H9 (cell line): ENCODE results near the gene TM4SF20. TPM values are rescaled to one million over a fixed set of nuclear protein-coding genes. Genes with fewer than 3 reads are reported as not detected.
"Not testable (repeated sequence)": the region's sequence is repeated elsewhere in the genome, so short reads cannot be mapped to it uniquely, and the experiment has no call there.

ENCODE experiments used
- DNase-seq: peaks from one replicate; pipeline ENCODE4 v3.0.0-alpha.2; 2017
- H2AFZ ChIP-seq: one replicate; pipeline ENCODE4 v1.6.1; 2013; ENCODE audit warnings: mild to moderate bottlenecking, low read length, control low read depth, moderate library complexity
- H2AK5ac ChIP-seq: 2 replicates; pipeline ENCODE4 v1.6.1; 2013; ENCODE audit warnings: low read length, control low read depth, mixed read lengths; ENCODE audit not compliant: insufficient read length
- H2BK120ac ChIP-seq: one replicate; pipeline ENCODE4 v1.6.1; 2013; ENCODE audit warnings: low read depth, mild to moderate bottlenecking, low read length, control low read depth, inconsistent platforms; ENCODE audit not compliant: poor library complexity, severe bottlenecking
- H2BK12ac ChIP-seq: 2 replicates; pipeline ENCODE4 v1.6.1; 2013; ENCODE audit warnings: low read length, control low read depth, mixed read lengths, low read depth; ENCODE audit not compliant: insufficient read length
- H2BK15ac ChIP-seq: 2 replicates; pipeline ENCODE4 v1.6.1; 2013; ENCODE audit warnings: low read depth, low read length, control low read depth
- H2BK20ac ChIP-seq: one replicate; pipeline ENCODE4 v1.6.1; 2013; ENCODE audit warnings: low read depth, mild to moderate bottlenecking, low read length, control low read depth, inconsistent platforms; ENCODE audit not compliant: poor library complexity, severe bottlenecking
- H2BK5ac ChIP-seq: 2 replicates; pipeline ENCODE4 v1.6.1; 2013; ENCODE audit warnings: low read length, control low read depth, mixed read lengths; ENCODE audit not compliant: insufficient read length
- H3K14ac ChIP-seq: 2 replicates; pipeline ENCODE4 v1.6.1; 2013; ENCODE audit warnings: low read length, control low read depth; ENCODE audit not compliant: insufficient read depth
- H3K18ac ChIP-seq: 2 replicates; pipeline ENCODE4 v1.6.1; 2013; ENCODE audit warnings: low read depth, mild to moderate bottlenecking, mixed read lengths, low read length, control low read depth; ENCODE audit not compliant: insufficient read length
- H3K23ac ChIP-seq: 2 replicates; pipeline ENCODE4 v1.6.1; 2013; ENCODE audit warnings: low read length, control low read depth, mixed read lengths, low read depth; ENCODE audit not compliant: insufficient read length
- H3K23me2 ChIP-seq: 2 replicates; pipeline ENCODE4 v1.6.1; 2013; ENCODE audit warnings: low read depth, mild to moderate bottlenecking, mixed read lengths, low read length, control low read depth; ENCODE audit not compliant: insufficient read length, poor library complexity, severe bottlenecking
- H3K27ac ChIP-seq: 2 replicates; pipeline ENCODE4 v1.5.1; 2013; ENCODE audit warnings: low read length, control low read depth, mixed read lengths, low read depth; ENCODE audit not compliant: insufficient read length
- H3K27me3 ChIP-seq: 2 replicates; pipeline ENCODE4 v1.6.1; 2013; ENCODE audit warnings: low read length, control low read depth, inconsistent platforms; ENCODE audit not compliant: insufficient read depth
- H3K4ac ChIP-seq: 2 replicates; pipeline ENCODE4 v1.6.1; 2013; ENCODE audit warnings: low read depth, mild to moderate bottlenecking, control low read depth, inconsistent platforms, low read length, moderate library complexity
- H3K4me1 ChIP-seq: 2 replicates; pipeline ENCODE4 v1.6.1; 2013; ENCODE audit warnings: low read length, control low read depth, inconsistent platforms; ENCODE audit not compliant: insufficient read depth
- H3K4me2 ChIP-seq: 2 replicates; pipeline ENCODE4 v1.6.1; 2013; ENCODE audit warnings: low read length, control low read depth, mixed read lengths; ENCODE audit not compliant: insufficient read length, insufficient read depth
- H3K56ac ChIP-seq: 2 replicates; pipeline ENCODE4 v1.6.1; 2013; ENCODE audit warnings: low read depth, mild to moderate bottlenecking, mixed read lengths, low read length, control low read depth; ENCODE audit not compliant: insufficient read length
- H3K79me1 ChIP-seq: 2 replicates; pipeline ENCODE4 v1.6.1; 2013; ENCODE audit warnings: low read depth, mild to moderate bottlenecking, moderate library complexity, low read length, control low read depth, inconsistent platforms; ENCODE audit not compliant: insufficient read depth, poor library complexity, severe bottlenecking
- H3K79me2 ChIP-seq: 2 replicates; pipeline ENCODE4 v1.6.1; 2013; ENCODE audit warnings: low read length, control low read depth, inconsistent platforms; ENCODE audit not compliant: insufficient read depth
- H3K9ac ChIP-seq: 2 replicates; pipeline ENCODE4 v1.6.1; 2013; ENCODE audit warnings: low read length, control low read depth, mixed read lengths; ENCODE audit not compliant: insufficient read length; ENCODE audit errors: extremely low read depth
- H3K9me3 ChIP-seq: one replicate; pipeline ENCODE4 v1.6.1; 2013; ENCODE audit warnings: low read depth, low read length, inconsistent platforms; ENCODE audit not compliant: control insufficient read depth
- H3T11ph ChIP-seq: one replicate; pipeline ENCODE4 v1.6.1; 2013; ENCODE audit warnings: mild to moderate bottlenecking, low read length, control low read depth, inconsistent platforms
- H4K20me1 ChIP-seq: one replicate; pipeline ENCODE4 v1.6.1; 2013; ENCODE audit not compliant: control insufficient read depth, insufficient read length, insufficient read depth
- H4K5ac ChIP-seq: 2 replicates; pipeline ENCODE4 v1.6.1; 2013; ENCODE audit warnings: low read depth, mild to moderate bottlenecking, mixed read lengths, low read length, control low read depth; ENCODE audit not compliant: insufficient read length
- H4K8ac ChIP-seq: replicated peaks from 2 replicates; pipeline ENCODE4 v1.6.1; 2013; ENCODE audit warnings: low read length, control low read depth, mixed read lengths, low read depth; ENCODE audit not compliant: insufficient read length
- H4K91ac ChIP-seq: 2 replicates; pipeline ENCODE4 v1.6.1; 2013; ENCODE audit warnings: low read depth, mild to moderate bottlenecking, moderate library complexity, mixed read lengths, low read length, control low read depth; ENCODE audit not compliant: insufficient read length
- H3K27ac Mint-ChIP-seq, 3 experiments: 2 replicates in 2 of 3; 3 replicates in 1 of 3; pipeline ENCODE4 v1.8.0; 2020 to 2021; ENCODE audit warnings: mixed read lengths in 3 of 3, mild to moderate bottlenecking in 1 of 3, moderate library complexity in 1 of 3
- H3K27me3 Mint-ChIP-seq: 2 replicates; pipeline ENCODE4 v1.8.0; 2021; ENCODE audit warnings: low read depth, mild to moderate bottlenecking, moderate library complexity, mixed read lengths
- H3K36me3 Mint-ChIP-seq, 3 experiments: 2 replicates in 2 of 3; 3 replicates in 1 of 3; pipeline ENCODE4 v1.8.0; 2020 to 2021; ENCODE audit warnings: low read depth in 3 of 3, mixed read lengths in 3 of 3; ENCODE audit not compliant: insufficient read depth in 1 of 3
- H3K4me1 Mint-ChIP-seq, 2 experiments: 2 replicates each; pipeline ENCODE4 v1.8.0; 2020; ENCODE audit warnings: mixed read lengths in 2 of 2
- H3K4me3 Mint-ChIP-seq, 2 experiments: 2 replicates in 1 of 2; 3 replicates in 1 of 2; pipeline ENCODE4 v1.8.0; 2020 to 2021; ENCODE audit warnings: mild to moderate bottlenecking in 2 of 2, mixed read lengths in 2 of 2, moderate library complexity in 1 of 2
- H3K9me3 Mint-ChIP-seq, 2 experiments: 2 replicates in 1 of 2; 3 replicates in 1 of 2; pipeline ENCODE4 v1.8.0; 2020; ENCODE audit warnings: mild to moderate bottlenecking in 2 of 2, mixed read lengths in 2 of 2, moderate library complexity in 1 of 2
- WGBS: extraction: QIAGEN DNeasy Blood & Tissue Kit; methylation state at CpG from one replicate; pipeline ENCODE4 v1.1.7; 2013; ENCODE audit warnings: missing lambda C conversion rate, low lambda C conversion rate, mixed read lengths; ENCODE audit not compliant: insufficient read length; ENCODE audit errors: extremely low coverage; 5-methylcytosine and 5-hydroxymethylcytosine counted together
- total RNA-seq: library from RNA; stranded (reverse); gene quantifications from 2 replicates; pipeline ENCODE4 v1.2.1, GENCODE V29; 2021
- TF ChIP-seq, protein P1 (sequence below): fragments of 200-600 bp; sonication (generic); conservative IDR thresholded peaks from 3 replicates; pipeline ENCODE4 v1.8.0; 2021; ENCODE audit warnings: antibody characterized with exemption, mild to moderate bottlenecking

TM4SF20 gene
- total RNA-seq, 1 experiment from 2014 or later: not detected

DNA sequence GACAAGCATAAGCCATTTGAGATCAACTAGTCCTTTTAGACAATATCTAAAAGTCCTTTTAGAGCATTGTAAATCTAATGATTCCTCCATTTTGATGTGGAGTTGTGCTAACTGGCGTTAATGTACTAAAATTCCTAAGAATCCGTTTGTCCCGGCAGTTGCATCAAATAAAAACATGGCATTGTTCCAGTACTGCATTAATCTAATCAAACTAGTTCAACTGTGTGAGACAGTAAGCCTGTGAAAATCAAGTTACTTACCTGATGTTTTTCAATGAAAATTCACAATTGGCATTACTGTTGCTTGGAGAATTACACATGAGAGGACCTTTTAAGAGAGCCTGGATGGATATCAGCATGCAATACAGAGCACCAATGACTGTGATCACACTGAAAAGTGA is 13.3 kb downstream of the TM4SF20 start:
- WGBS: no CpG with 5 or more reads among the region's 3 CpGs
- H3K79me2 ChIP-seq: no peaks in the 10 kb centered on the region
- no peaks in the 10 kb centered on the region for H3K79me1 ChIP-seq
- H3K9me3 Mint-ChIP-seq: no peaks in the 10 kb centered on the region
- no peak overlapping the region for H3K4me3 Mint-ChIP-seq
- DNase-seq: no peak
- H2BK12ac ChIP-seq: no peak overlapping the region
- no peak overlapping the region for H3K27ac ChIP-seq
- H3K36me3 Mint-ChIP-seq: no peaks in the 10 kb centered on the region; a peak in 1 of 7 replicates
- no peak overlapping the region for H4K5ac ChIP-seq
- H3K9me3 ChIP-seq: no peaks in the 10 kb centered on the region
- no peak overlapping the region for H2AK5ac ChIP-seq
- no peaks in the 10 kb centered on the region; the same call in 1 of the 2 replicates for H3K4me1 ChIP-seq
- no peak overlapping the region for H3K14ac ChIP-seq
- H3K9ac ChIP-seq: no peak overlapping the region
- H3K56ac ChIP-seq: no peak overlapping the region
- H4K91ac ChIP-seq: no peak overlapping the region
- H4K8ac ChIP-seq: no peak overlapping the region
- H3T11ph ChIP-seq: no peak overlapping the region
- no peak overlapping the region for H3K18ac ChIP-seq
- H3K23ac ChIP-seq: no peak overlapping the region
- H2BK5ac ChIP-seq: no peak overlapping the region
- no peaks in the 10 kb centered on the region for H3K27me3 Mint-ChIP-seq
- TF ChIP-seq, protein P1, sequence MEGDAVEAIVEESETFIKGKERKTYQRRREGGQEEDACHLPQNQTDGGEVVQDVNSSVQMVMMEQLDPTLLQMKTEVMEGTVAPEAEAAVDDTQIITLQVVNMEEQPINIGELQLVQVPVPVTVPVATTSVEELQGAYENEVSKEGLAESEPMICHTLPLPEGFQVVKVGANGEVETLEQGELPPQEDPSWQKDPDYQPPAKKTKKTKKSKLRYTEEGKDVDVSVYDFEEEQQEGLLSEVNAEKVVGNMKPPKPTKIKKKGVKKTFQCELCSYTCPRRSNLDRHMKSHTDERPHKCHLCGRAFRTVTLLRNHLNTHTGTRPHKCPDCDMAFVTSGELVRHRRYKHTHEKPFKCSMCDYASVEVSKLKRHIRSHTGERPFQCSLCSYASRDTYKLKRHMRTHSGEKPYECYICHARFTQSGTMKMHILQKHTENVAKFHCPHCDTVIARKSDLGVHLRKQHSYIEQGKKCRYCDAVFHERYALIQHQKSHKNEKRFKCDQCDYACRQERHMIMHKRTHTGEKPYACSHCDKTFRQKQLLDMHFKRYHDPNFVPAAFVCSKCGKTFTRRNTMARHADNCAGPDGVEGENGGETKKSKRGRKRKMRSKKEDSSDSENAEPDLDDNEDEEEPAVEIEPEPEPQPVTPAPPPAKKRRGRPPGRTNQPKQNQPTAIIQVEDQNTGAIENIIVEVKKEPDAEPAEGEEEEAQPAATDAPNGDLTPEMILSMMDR: no peak
- H3K23me2 ChIP-seq: no peaks in the 10 kb centered on the region
- H2BK20ac ChIP-seq: no peak overlapping the region
- H4K20me1 ChIP-seq: no peaks in the 10 kb centered on the region
- H3K4ac ChIP-seq: no peak overlapping the region
- H2AFZ ChIP-seq: no peak overlapping the region
- no peak overlapping the region for H3K27ac Mint-ChIP-seq
- H2BK120ac ChIP-seq: no peak overlapping the region
- no peaks in the 10 kb centered on the region for H3K4me1 Mint-ChIP-seq
- H3K27me3 ChIP-seq: no peaks in the 10 kb centered on the region
- no peak overlapping the region for H2BK15ac ChIP-seq
- H3K4me2 ChIP-seq: no peak overlapping the region

DNA sequence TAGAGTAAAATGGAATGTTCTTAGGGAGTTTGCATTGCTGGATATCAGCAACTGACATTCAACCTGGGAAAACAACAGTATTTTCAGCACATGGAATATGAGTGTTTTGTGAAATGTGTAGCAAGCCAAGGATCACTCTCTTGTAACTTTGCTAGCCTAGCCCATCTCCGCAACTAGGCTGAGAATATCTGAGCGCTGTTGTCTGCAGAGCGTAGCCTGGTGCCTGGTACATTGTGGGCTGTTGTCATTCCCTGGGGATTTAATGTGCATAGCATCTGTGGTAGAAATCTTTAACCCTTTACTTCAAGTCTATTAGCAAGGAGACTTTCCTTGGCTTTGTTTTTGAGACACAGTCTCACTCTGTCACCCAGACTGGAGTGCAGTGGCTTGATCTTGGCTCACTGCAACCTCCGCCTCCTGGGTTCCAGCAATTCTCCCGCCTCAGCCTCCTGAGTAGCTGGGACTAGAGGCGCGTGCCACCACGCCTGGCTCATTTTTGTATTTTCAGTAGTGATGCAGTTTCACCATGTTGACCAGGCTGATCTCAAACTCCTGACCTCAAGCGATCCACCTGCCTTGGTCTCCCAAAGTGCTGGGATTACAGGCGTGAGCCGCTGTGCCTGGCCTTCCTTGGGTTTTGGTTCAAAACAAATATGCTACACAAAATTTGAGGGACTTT is 14.4 kb downstream of the TM4SF20 start:
- H3T11ph ChIP-seq, H2BK5ac ChIP-seq, H2BK15ac ChIP-seq, H3K27me3 ChIP-seq, H4K20me1 ChIP-seq, H2BK12ac ChIP-seq, H3K79me1 ChIP-seq, H3K4me2 ChIP-seq, H3K23ac ChIP-seq, DNase-seq, H3K27ac ChIP-seq, H4K8ac ChIP-seq, H3K4me3 Mint-ChIP-seq, H3K23me2 ChIP-seq, H4K91ac ChIP-seq, H3K4ac ChIP-seq, H3K4me1 Mint-ChIP-seq, H3K9me3 Mint-ChIP-seq, H3K9me3 ChIP-seq, H3K36me3 Mint-ChIP-seq, H2BK120ac ChIP-seq, H3K27ac Mint-ChIP-seq, H2AFZ ChIP-seq, H3K56ac ChIP-seq, H3K14ac ChIP-seq, H3K27me3 Mint-ChIP-seq, H4K5ac ChIP-seq, H3K9ac ChIP-seq, H2BK20ac ChIP-seq, H3K4me1 ChIP-seq, H3K18ac ChIP-seq, H2AK5ac ChIP-seq, H3K79me2 ChIP-seq: not testable (repeated sequence)
- WGBS: no CpG with 5 or more reads among the region's 11 CpGs
